GM11168 (cell line): ENCODE measurements around the gene GATA6.

Source experiments
- in situ Hi-C: fragments of 300-500 bp; cut with MboI; formaldehyde crosslinking; loops from one replicate; pipeline ENCODE4 v1.12.0; 2022; ENCODE audit warnings: low sequenced_read_pairs; ENCODE audit not compliant: unreplicated experiment

Gene GATA6

DNA sequence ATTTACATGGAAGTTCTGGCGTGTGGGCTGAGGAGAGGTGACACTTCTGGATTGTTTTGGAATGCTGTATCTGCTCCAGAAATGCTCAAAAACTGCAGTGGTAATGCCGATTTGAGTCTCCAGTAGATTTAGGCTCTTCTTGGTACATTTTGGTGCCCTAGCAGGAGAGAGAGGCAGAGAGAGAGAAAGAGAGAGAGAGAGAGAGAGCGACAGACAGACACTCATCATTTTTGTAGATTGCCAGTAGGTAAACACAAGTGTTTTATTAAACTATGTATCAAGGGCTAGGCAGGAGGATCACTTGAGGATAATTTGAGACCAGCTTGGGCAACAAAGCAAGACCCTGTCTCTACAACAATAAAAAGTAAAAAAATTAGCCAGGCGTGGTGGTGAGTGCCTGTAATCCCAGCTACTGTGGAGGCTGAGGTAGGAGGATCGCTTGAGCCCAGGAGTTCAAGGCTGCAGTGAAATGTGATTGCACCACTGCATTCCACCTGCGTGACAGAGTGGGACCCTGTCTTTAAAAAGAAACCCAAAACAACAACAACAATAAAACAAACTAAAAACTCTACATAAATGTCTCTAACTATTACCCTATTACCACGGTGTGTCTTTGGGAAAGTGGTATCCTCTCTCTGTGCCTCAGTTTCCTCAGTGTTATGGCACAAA, 60.2 kb downstream of the GATA6 start:
- in situ Hi-C loops, result no loop called here

DNA sequence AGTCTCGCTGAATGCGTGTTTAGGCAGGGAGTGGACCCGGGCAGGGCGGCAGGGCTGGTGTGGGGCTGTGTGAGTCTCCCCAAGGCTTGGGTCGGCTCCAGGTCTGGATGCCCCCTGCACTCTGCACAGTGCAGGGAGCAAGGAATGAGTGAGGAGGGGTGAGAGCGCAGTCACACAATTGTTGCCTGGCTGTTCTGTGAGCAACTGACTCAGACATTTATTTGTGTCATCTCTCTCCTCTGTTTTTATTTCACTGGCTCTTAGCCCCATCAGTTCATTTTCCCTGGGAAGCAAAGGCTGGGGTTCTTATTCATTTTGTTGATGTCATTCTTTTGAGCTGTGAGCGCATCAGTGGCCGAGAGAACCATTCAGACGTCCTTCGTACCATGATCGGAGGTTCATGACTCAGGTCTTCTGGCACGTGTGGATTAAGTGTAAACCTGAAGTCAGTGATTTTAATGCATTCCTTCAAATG, 61.1 kb downstream of the GATA6 start:
- in situ Hi-C loops, result no loop called here

DNA sequence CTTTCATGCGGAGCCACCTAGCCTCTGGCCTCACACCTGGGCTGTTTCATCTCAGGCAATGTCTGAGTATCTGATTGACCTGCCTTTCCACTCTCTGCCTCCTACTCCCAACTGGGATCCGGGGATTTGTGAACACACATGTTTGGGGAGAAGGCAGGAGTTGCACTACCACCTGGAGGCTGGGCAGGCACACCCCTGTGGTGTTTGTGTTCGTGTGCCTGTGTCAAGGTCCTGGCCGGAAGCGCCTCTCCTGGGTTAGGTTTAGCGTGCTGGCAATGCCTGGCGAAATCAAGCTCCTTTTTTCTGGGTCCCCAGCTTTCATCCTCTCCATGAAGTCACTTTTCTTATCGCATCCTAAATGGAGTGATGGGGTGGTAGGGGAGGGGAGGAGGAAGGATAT, 63.9 kb downstream of the GATA6 start:
- in situ Hi-C loops, result no loop called here

DNA sequence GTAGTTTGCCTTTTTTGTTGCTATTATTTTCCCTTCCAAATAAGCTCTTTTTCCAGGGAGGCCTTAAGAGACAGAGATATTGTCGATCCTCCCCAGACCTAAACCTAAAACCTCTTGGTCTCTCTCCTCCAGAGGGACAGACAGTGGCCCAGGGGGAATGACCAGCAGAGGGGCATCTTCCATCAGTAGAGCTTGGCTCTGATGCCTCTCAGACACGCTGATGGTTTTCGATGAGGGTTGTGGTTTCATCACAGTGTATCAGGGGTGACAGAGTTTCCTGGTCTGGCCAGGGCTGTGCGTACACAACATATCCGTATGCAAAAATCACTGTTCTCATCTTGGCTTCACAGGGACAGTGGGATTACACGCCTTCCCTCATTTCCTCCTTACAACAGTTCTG, 68.6 kb downstream of the GATA6 start:
- in situ Hi-C loops, result no loop called here

DNA sequence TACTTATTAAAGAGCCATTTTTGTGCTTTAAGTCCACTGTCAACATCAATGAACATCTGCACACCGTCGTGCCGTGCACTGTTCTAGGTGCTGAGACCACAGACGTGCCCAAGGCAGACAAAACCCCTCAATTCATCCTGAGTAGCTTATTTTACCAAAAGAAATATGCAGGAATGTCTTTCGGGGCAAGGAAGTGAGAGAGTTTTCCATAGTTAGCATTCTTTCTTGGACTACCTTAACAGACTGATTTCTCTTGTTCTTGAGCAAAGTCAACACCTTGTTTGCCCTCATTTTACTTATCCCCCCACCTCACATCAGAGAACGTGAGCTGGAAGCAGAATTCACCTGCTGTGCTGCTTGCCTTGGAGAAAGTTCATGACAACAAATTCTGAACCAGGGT, 69.3 kb downstream of the GATA6 start:
- in situ Hi-C loops, result no loop called here

DNA sequence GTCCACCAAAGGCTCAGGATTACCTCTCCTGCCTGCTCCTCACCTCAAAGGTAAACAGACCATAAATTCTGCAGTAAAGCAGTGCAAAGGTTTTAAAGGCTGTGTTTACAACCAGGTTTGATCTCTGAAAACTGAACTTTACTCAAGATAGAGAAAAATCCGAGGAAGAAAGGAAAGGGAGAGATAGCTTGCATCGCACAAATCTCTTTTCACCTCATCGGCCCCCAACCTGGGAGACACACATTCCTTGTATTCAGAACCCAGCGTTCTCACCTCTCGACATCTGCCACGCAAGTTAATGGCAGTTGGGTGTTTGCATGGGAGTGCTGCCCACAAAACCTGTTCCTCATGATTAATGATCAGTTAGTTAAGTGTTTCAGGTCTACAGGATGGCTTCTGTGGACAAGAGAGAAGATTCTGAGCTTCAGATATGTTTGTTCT, 72.6 kb downstream of the GATA6 start:
- in situ Hi-C loops, result no loop called here

DNA sequence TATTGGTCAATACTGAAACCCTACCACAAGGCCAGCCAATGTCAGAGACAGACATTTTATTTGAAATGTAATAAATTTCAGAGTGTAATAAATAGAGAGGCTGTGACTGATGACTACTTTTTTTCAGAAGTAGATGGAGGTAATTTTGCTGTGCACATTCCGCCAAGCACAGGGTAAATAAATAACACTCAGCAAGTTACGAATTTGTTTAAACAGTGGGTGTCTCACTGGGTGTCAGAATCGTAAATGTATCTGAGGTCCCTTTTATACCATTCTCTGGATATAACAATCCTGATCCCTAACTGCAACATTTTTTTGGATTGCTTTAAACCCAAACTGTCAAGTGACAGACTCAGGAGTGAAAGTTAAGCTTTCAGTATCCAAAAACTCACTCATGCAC, 74.1 kb downstream of the GATA6 start:
- in situ Hi-C loops, result no loop called here

DNA sequence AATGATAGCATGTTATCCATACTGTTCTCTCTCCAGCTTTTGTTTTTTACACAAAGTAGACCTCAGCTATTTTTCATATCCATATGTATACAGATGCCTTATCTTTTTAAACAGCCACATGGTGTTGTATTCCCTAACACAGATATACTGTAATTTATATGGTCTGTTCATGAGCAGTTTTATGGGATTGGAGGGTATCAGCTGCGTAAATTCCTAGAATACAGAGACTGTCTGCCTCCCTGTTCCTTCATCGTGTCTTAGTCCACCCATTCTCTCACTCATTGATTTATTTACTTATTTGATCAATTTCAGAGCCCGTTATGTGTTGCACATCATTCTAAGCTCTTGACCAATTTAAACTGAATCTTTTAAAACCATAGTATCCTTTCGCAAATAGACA, 80.6 kb downstream of the GATA6 start:
- in situ Hi-C loops, result no loop called here

DNA sequence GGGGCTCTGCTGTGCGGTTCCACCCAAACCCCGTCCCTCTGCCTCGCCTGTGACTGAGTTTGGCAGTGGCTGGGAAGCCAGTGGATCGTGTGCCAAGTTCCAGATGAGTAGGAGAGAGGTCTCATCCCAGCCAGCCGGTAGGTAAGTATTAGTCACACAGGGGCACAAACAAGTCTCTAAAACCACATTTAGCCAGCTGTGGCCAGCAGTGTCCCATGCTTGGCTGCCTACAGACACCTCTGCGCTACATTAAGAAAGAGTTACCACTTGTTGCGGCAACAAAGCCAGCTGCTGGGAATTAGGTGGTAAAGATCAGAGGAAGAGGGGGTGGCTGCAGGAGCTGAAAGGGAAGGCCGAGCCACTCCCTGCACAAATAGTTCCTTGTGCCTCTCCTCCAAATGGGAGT, 81.2 kb downstream of the GATA6 start:
- in situ Hi-C loops, result no loop called here
